Parathyroid adenoma (tissue), 2 donors: ENCODE data around the gene TMEM178B.
A peak's percentile ranks its signal among the peaks of the same experiment; 100 is the strongest.

Experiments used
- H2AFZ ChIP-seq: fragments of 300-600 bp; sonication (generic); one replicate; pipeline ENCODE4 v1.7.0; 2017; ENCODE audit warnings: antibody characterized with exemption, mild to moderate bottlenecking
- H3K27ac ChIP-seq: fragments of 300-600 bp; sonication (generic); one replicate; pipeline ENCODE4 v1.7.0; 2017
- H3K27me3 ChIP-seq: fragments of 300-600 bp; sonication (generic); one replicate; pipeline ENCODE4 v1.7.0; 2017; ENCODE audit warnings: low read length; ENCODE audit not compliant: control insufficient read depth, insufficient read depth
- H3K36me3 ChIP-seq: fragments of 300-600 bp; sonication (generic); one replicate; pipeline ENCODE4 v1.7.0; 2017; ENCODE audit warnings: low read length; ENCODE audit not compliant: control insufficient read depth, insufficient read depth
- H3K4me1 ChIP-seq: fragments of 300-600 bp; sonication (generic); one replicate; pipeline ENCODE4 v1.7.0; 2017; ENCODE audit warnings: control low read depth
- H3K4me2 ChIP-seq: fragments of 300-600 bp; sonication (generic); one replicate; pipeline ENCODE4 v1.7.0; 2017; ENCODE audit warnings: low read length
- H3K4me3 ChIP-seq: fragments of 300-600 bp; sonication (generic); one replicate; pipeline ENCODE4 v1.7.0; 2017; ENCODE audit warnings: low read depth, low read length
- H3K79me2 ChIP-seq: fragments of 300-600 bp; sonication (generic); one replicate; pipeline ENCODE4 v1.7.0; 2017; ENCODE audit warnings: control low read depth
- H3K9ac ChIP-seq: fragments of 300-600 bp; sonication (generic); one replicate; pipeline ENCODE4 v1.7.0; 2017; ENCODE audit warnings: mild to moderate bottlenecking
- H3K9me3 ChIP-seq: fragments of 300-600 bp; sonication (generic); one replicate; pipeline ENCODE4 v1.7.0; 2017; ENCODE audit warnings: low read length; ENCODE audit not compliant: control insufficient read depth
- CTCF ChIP-seq: fragments of 300-600 bp; sonication (generic); IDR thresholded peaks from one replicate; pipeline ENCODE4 v1.7.0; 2017; ENCODE audit warnings: antibody characterized with exemption, mild to moderate bottlenecking
- donor health status: primary hyperparathyroidism.

The TMEM178B gene

DNA sequence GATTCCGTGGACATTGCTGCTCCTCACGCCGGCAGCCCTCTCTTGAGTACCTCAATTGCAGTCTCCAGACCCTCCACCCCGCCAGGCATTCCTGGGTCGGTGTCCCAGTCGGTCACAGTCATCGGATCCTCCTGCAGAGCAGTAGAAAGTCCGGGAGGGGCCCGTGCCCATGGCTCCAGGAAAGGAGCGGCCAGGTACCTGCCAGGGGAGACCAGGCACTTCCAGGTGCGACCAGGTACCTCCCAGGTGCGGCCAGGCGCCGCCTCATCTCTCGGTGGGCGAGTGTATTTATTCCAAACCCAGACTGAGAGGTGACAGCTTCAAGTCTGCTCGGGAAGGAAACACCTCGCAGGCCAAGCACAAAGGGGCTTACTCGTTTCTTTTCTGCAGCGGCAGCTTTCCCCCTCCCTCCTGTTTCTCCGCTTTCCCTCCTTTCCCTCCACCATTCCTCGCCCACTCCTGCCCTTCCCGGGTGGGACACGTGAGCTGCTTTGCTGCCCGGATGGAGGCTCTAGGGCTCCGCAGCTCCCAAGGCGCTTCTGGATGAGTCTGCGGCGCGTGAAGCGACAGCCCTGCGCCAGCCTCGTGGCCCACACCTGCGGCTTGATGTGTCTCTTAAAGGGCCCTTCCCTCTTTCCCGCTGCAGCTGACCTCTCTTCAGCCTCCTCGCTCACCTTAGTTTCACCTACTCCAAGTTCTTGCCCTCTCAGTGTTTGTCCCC is 438.0 kb downstream of the TMEM178B start:
- no peak overlapping the region for H3K27ac ChIP-seq
- no peak overlapping the region for H3K9ac ChIP-seq

DNA sequence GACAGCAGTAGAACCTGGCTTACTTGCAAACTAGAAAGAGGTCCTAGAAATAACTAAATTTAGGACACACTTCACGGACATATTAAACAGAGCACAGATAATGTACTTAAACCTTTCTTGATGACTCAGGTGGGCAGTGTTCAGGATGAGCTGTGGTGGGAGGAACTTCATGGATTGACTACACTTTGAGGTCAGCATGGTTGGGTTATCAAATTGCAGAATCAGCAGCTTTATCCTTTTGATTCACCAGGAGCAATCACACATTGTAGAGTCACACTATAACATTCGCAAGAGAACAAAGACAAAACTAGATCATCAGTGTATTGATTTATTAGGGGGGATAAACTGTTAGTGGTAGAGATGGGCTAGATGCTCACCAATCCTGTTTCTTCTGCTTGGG is 438.7 kb downstream of the TMEM178B start:
- H3K4me3 ChIP-seq: no peak overlapping the region
- H3K9me3 ChIP-seq: no peaks in the 10 kb centered on the region
- no peaks in the 10 kb centered on the region for H3K4me1 ChIP-seq
- no peaks in the 10 kb centered on the region for H3K27me3 ChIP-seq
- H2AFZ ChIP-seq: peak overlapping the region; percentile 95
- TF ChIP-seq CTCF: no peak
- H3K27ac ChIP-seq: no peak overlapping the region
- H3K4me2 ChIP-seq: no peak overlapping the region
- no peak overlapping the region for H3K9ac ChIP-seq
- no peaks in the 10 kb centered on the region for H3K79me2 ChIP-seq
- no peaks in the 10 kb centered on the region for H3K36me3 ChIP-seq

More for the DNA sequence above, 438.0 kb downstream of the TMEM178B start:
- peak overlapping the region; percentile 44 for H3K4me3 ChIP-seq
- H3K79me2 ChIP-seq: no peaks in the 10 kb centered on the region
- H3K36me3 ChIP-seq: no peaks in the 10 kb centered on the region
- TF ChIP-seq CTCF: no peak
- H3K4me1 ChIP-seq: no peaks in the 10 kb centered on the region
- H2AFZ ChIP-seq: peak overlapping the region; percentile 95
- H3K27me3 ChIP-seq: no peaks in the 10 kb centered on the region
- H3K9me3 ChIP-seq: no peaks in the 10 kb centered on the region
- H3K4me2 ChIP-seq: peak overlapping the region; percentile 66

DNA sequence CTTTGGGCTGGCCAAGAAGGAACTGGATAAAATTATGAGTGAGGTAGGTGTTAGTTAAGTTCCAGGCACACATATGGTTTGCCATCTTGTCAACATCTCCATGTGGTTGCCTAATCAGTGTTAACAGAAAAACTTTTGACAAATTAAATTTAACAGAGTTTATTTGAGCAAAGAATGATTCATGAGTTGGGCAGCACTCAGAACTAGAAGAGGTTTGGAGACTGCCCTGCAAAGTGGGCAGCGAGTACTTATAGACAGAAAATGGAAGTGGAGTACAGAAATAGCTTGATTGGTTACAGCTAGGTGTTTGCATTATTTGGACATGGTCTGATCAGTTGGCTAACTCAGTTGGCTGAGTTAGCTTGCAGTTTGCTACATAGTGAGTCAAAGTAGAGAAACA is 439.9 kb downstream of the TMEM178B start:
- H3K36me3 ChIP-seq: no peaks in the 10 kb centered on the region
- H3K9me3 ChIP-seq: no peaks in the 10 kb centered on the region
- no peak overlapping the region for H3K27ac ChIP-seq

DNA sequence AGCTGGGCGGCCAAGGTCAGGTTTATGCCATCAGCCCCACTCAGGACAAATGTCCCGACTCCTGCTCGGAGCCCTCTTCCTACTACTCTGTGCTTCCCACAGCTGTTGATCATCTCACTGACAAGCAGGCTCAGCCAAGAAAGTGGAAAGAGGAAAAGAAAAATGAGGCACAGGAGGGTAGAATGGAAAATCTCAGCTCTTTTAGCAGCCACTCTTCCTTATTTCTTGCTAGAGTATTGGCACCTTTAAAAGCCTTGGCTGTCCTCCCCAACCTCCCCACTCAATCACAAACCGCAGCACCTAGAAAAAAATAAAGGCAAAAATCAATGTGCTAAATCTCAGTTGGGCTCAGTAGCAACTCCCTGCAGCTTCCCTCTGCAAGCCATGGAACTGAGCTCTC is 442.1 kb downstream of the TMEM178B start:
- H3K79me2 ChIP-seq: no peaks in the 10 kb centered on the region
- no peaks in the 10 kb centered on the region for H3K36me3 ChIP-seq
- H2AFZ ChIP-seq: no peak overlapping the region
- H3K27me3 ChIP-seq: no peaks in the 10 kb centered on the region
- no peak for TF ChIP-seq CTCF
- no peaks in the 10 kb centered on the region for H3K4me1 ChIP-seq
- no peak overlapping the region for H3K4me2 ChIP-seq
- H3K9me3 ChIP-seq: no peaks in the 10 kb centered on the region
- H3K9ac ChIP-seq: no peak overlapping the region
- H3K4me3 ChIP-seq: no peak overlapping the region
- H3K27ac ChIP-seq: no peak overlapping the region

More for the DNA sequence above, 439.9 kb downstream of the TMEM178B start:
- H3K4me1 ChIP-seq: no peaks in the 10 kb centered on the region
- no peak overlapping the region for H3K9ac ChIP-seq
- no peak for TF ChIP-seq CTCF
- no peaks in the 10 kb centered on the region for H3K27me3 ChIP-seq
- no peaks in the 10 kb centered on the region for H3K79me2 ChIP-seq
- H3K4me2 ChIP-seq: no peak overlapping the region
- H2AFZ ChIP-seq: no peak overlapping the region
- no peak overlapping the region for H3K4me3 ChIP-seq

DNA sequence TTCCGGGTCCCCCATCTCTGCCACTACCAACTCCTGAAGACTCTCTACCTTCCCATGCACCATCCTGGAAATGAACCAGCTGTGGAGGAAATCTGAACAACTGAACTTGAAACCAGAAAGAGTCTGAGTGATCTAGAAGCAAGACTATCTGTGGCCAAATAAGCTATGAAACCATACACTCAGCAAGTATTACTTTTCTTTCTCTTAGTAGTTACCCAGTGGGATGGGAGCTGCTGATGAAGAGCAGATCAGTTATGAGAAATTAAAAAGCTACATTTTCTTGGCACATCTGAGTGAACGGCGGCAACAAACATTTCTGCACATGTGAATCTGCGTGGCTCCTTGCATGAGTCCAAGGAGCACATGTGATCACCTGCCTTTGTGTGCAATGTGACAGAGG is 445.8 kb downstream of the TMEM178B start:
- Histone ChIP-seq H3K9me3 (no peaks in the 10 kb centered on the region), H3K4me1 (no peaks in the 10 kb centered on the region), H3K79me2 (no peaks in the 10 kb centered on the region), H2AFZ (no peak overlapping the region), H3K9ac (no peak overlapping the region), H3K36me3 (no peaks in the 10 kb centered on the region), H3K27ac (no peak overlapping the region), H3K4me3 (no peak overlapping the region), H3K27me3 (no peaks in the 10 kb centered on the region), H3K4me2 (no peak overlapping the region)
- no peak for TF ChIP-seq CTCF
